Measurements from ENCODE around the gene VPS13D.
A peak's percentile ranks its signal among the peaks of the same experiment; 100 is the strongest.

- 0 out of 2 replicates have a peak, but pooled peaks have one; percentile 1 for TF ChIP-seq CTCF (conservative IDR thresholded peaks at IDR 0.05; ENCODE audit: low read depth, low read length)
- TF ChIP-seq RAD21 (IDR thresholded peaks at IDR 0.05; ENCODE audit: low read length), result no peak
- TF ChIP-seq, protein P1, sequence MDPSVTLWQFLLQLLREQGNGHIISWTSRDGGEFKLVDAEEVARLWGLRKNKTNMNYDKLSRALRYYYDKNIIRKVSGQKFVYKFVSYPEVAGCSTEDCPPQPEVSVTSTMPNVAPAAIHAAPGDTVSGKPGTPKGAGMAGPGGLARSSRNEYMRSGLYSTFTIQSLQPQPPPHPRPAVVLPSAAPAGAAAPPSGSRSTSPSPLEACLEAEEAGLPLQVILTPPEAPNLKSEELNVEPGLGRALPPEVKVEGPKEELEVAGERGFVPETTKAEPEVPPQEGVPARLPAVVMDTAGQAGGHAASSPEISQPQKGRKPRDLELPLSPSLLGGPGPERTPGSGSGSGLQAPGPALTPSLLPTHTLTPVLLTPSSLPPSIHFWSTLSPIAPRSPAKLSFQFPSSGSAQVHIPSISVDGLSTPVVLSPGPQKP (IDR thresholded peaks at IDR 0.05; ENCODE audit: borderline replicate concordance, low read depth, low read length), result no peak
- no peak for TF ChIP-seq MXI1 (IDR thresholded peaks at IDR 0.05; ENCODE audit: borderline replicate concordance, low read depth, low read length)
- no peak for TF ChIP-seq BHLHE40 (IDR thresholded peaks at IDR 0.05; ENCODE audit: low read depth, low read length)
These were observed 33.0 kb upstream of the VPS13D start for GRCh38 chr1:12196641-12197482.
